ENCODE data around the gene HYAL1. TPM values are rescaled to one million over a fixed set of nuclear protein-coding genes. Genes with fewer than 3 reads are reported as not detected.
"Not testable (repeated sequence)": the region's sequence is repeated elsewhere in the genome, so short reads cannot be mapped to it uniquely, and the experiment has no call there.

HYAL1 gene
- total RNA-seq, 1 experiment from 2014 or later: 1.4 TPM

- DNase-seq (ENCODE audit: low spot score): no peak
Measured at GRCh38 chr3:50295553-50296431, 7.6 kb downstream of the HYAL1 start.

GRCh38 chr3:50294492-50295403 lies 8.6 kb downstream of the HYAL1 start:
- DNase-seq (ENCODE audit: low spot score): no peak

- no peak for DNase-seq (ENCODE audit: low spot score)
Measured at GRCh38 chr3:50294089-50294488, 9.3 kb downstream of the HYAL1 start.

- DNase-seq (ENCODE audit: low spot score): no peak
Measured at GRCh38 chr3:50293079-50293801, 10.1 kb downstream of the HYAL1 start.

GRCh38 chr3:50292159-50293078 lies 11.0 kb downstream of the HYAL1 start, which contains the start of gene IFRD2:
Gene IFRD2 (minus strand): TSS chr3:50292429. CDS start chr3:50292274, 155 bp downstream.
- DNase-seq (ENCODE audit: low spot score): peak; percentile 94

GRCh38 chr3:50290161-50290641 lies 13.2 kb downstream of the HYAL1 start:
- DNase-seq (ENCODE audit: low spot score): no peak

GRCh38 chr3:50289130-50289529 lies 14.2 kb downstream of the HYAL1 start:
- no peak for DNase-seq (ENCODE audit: low spot score)

GRCh38 chr3:50288387-50289007 lies 14.9 kb downstream of the HYAL1 start:
- no peak for DNase-seq (ENCODE audit: low spot score)

GRCh38 chr3:50287262-50287661 lies 16.1 kb downstream of the HYAL1 start:
- DNase-seq (ENCODE audit: low spot score): no peak

- DNase-seq (ENCODE audit: low spot score): no peak
Measured at GRCh38 chr3:50286322-50287227, 16.8 kb downstream of the HYAL1 start.

- DNase-seq (ENCODE audit: low spot score): not testable (repeated sequence)
Measured at GRCh38 chr3:50284121-50284520, 19.3 kb downstream of the HYAL1 start.

GRCh38 chr3:50279255-50280016 lies 23.9 kb downstream of the HYAL1 start:
- DNase-seq (ENCODE audit: low spot score): no peak

- DNase-seq (ENCODE audit: low spot score): no peak
Measured at GRCh38 chr3:50278880-50279224, 24.5 kb downstream of the HYAL1 start, which contains the start of gene LSMEM2. Gene LSMEM2 (plus strand): TSS chr3:50279087. CDS start chr3:50279114, 27 bp downstream.

GRCh38 chr3:50278123-50278879 lies 25.1 kb downstream of the HYAL1 start:
- no peak for DNase-seq (ENCODE audit: low spot score)

GRCh38 chr3:50276762-50277101 lies 26.6 kb downstream of the HYAL1 start:
- no peak for DNase-seq (ENCODE audit: low spot score)

- DNase-seq (ENCODE audit: low spot score): no peak
Measured at GRCh38 chr3:50275996-50276761, 27.2 kb downstream of the HYAL1 start.

All from HT-29 (cell line).